GM23338 (cell line): Measurements from ENCODE around the gene PRDM10. TPM values are rescaled to one million over a fixed set of nuclear protein-coding genes. Genes with fewer than 3 reads are reported as not detected.

ENCODE experiments used
- ATAC-seq: fragments of 200-7000 bp; cut with Tn5 transposase; 3 replicates; pipeline ENCODE4 v1.9.1; 2020
- DNase-seq: peaks from one replicate; pipeline ENCODE4 v3.0.0-alpha.2; 2015; ENCODE audit warnings: low spot score
- H2AFZ ChIP-seq: fragments of 200-600 bp; sonication (generic); 2 replicates; pipeline ENCODE4 v1.8.0; 2016; ENCODE audit warnings: antibody characterized with exemption, mild to moderate bottlenecking, moderate library complexity
- H3F3A ChIP-seq: fragments of 200-600 bp; sonication (generic); replicated peaks from 2 replicates; pipeline ENCODE4 v1.8.0; 2017; ENCODE audit warnings: antibody characterized with exemption, mixed run types, low read depth
- H3K27ac ChIP-seq: fragments of 200-600 bp; sonication (generic); 2 replicates; pipeline ENCODE4 v1.6.1; 2016; ENCODE audit warnings: low read depth
- H3K27me3 ChIP-seq: fragments of 200-600 bp; sonication (generic); 2 replicates; pipeline ENCODE4 v1.8.0; 2016; ENCODE audit warnings: mild to moderate bottlenecking, mixed run types, moderate library complexity; ENCODE audit not compliant: insufficient read depth
- H3K36me3 ChIP-seq: fragments of 200-600 bp; sonication (generic); 2 replicates; pipeline ENCODE4 v1.8.0; 2016; ENCODE audit warnings: mild to moderate bottlenecking; ENCODE audit not compliant: insufficient read depth
- H3K4me1 ChIP-seq: fragments of 200-600 bp; sonication (generic); 2 replicates; pipeline ENCODE4 v1.8.0; 2016; ENCODE audit warnings: mild to moderate bottlenecking, moderate library complexity; ENCODE audit not compliant: insufficient read depth
- H3K4me2 ChIP-seq: fragments of 200-600 bp; sonication (generic); 2 replicates; pipeline ENCODE4 v1.7.1; 2017; ENCODE audit warnings: mixed run types
- H3K4me3 ChIP-seq: fragments of 200-600 bp; sonication (generic); 2 replicates; pipeline ENCODE4 v1.6.1; 2016; ENCODE audit warnings: mixed run types
- H3K79me2 ChIP-seq: fragments of 200-600 bp; sonication (generic); replicated peaks from 2 replicates; pipeline ENCODE4 v1.8.0; 2017; ENCODE audit warnings: mild to moderate bottlenecking; ENCODE audit not compliant: insufficient read depth
- H3K9me2 ChIP-seq: fragments of 200-600 bp; sonication (generic); 2 replicates; pipeline ENCODE4 v1.8.0; 2017; ENCODE audit not compliant: insufficient read depth
- H4K20me1 ChIP-seq: fragments of 200-600 bp; sonication (generic); replicated peaks from 2 replicates; pipeline ENCODE4 v1.8.0; 2017; ENCODE audit warnings: mild to moderate bottlenecking; ENCODE audit not compliant: insufficient read depth
- H3K27ac Mint-ChIP-seq: 2 replicates; pipeline ENCODE4 v1.8.0; 2020; ENCODE audit warnings: inconsistent platforms, mild to moderate bottlenecking, moderate library complexity, mixed read lengths
- H3K27me3 Mint-ChIP-seq: 3 replicates; pipeline ENCODE4 v1.8.0; 2022; ENCODE audit warnings: low read depth, mild to moderate bottlenecking, moderate library complexity, mixed read lengths, inconsistent platforms; ENCODE audit not compliant: insufficient read depth, poor library complexity
- H3K36me3 Mint-ChIP-seq: 3 replicates; pipeline ENCODE4 v1.8.0; 2021; ENCODE audit warnings: low read depth, mild to moderate bottlenecking, inconsistent platforms, moderate library complexity, mixed read lengths
- H3K4me1 Mint-ChIP-seq: 3 replicates; pipeline ENCODE4 v1.8.0; 2020; ENCODE audit warnings: mild to moderate bottlenecking, inconsistent platforms, mixed read lengths
- H3K4me3 Mint-ChIP-seq: 3 replicates; pipeline ENCODE4 v1.8.0; 2021; ENCODE audit warnings: moderate library complexity, mild to moderate bottlenecking, inconsistent platforms, mixed read lengths
- H3K9me3 Mint-ChIP-seq: 3 replicates; pipeline ENCODE4 v1.8.0; 2020; ENCODE audit warnings: moderate library complexity, mild to moderate bottlenecking, inconsistent platforms, mixed read lengths
- CREB1 ChIP-seq: fragments of 250-450 bp; sonication (Bioruptor Pico); IDR thresholded peaks from 2 replicates; pipeline ENCODE4 v1.5.0; 2020; ENCODE audit warnings: low read depth, mild to moderate bottlenecking, moderate library complexity
- CTCF ChIP-seq, 2 experiments: fragments of 200-600 bp in 1 of 2; sonication (generic) in 1 of 2; conservative IDR thresholded peaks; 2 replicates each; pipeline versions ENCODE4 v1.5.1 to v1.6.1; 2016 to 2017; ENCODE audit warnings: antibody characterized with exemption in 2 of 2, low read depth in 2 of 2, mild to moderate bottlenecking in 2 of 2, moderate library complexity in 1 of 2
- ETS1 ChIP-seq: IDR thresholded peaks from 2 replicates; pipeline ENCODE4 v1.6.1; 2016; ENCODE audit warnings: antibody characterized with exemption
- EZH2 ChIP-seq: fragments of 200-600 bp; sonication (generic); IDR thresholded peaks from one replicate; pipeline ENCODE4 v1.8.0; 2017; ENCODE audit warnings: antibody characterized with exemption, mild to moderate bottlenecking, low read depth; ENCODE audit not compliant: unreplicated experiment
- EZH2phosphoT487 ChIP-seq: fragments of 200-600 bp; sonication (generic); IDR thresholded peaks from one replicate; pipeline ENCODE4 v1.8.1; 2018; ENCODE audit warnings: antibody characterized with exemption; ENCODE audit not compliant: unreplicated experiment
- POLR2AphosphoS5 ChIP-seq: IDR thresholded peaks from 2 replicates; pipeline ENCODE4 v1.6.1; 2016; ENCODE audit warnings: antibody characterized with exemption, low read depth
- REST ChIP-seq: IDR thresholded peaks from one replicate; pipeline ENCODE4 v1.6.1; 2018; ENCODE audit warnings: antibody characterized with exemption; ENCODE audit not compliant: unreplicated experiment
- STAT1 ChIP-seq: IDR thresholded peaks from one replicate; pipeline ENCODE4 v1.6.1; 2016; ENCODE audit warnings: antibody characterized with exemption; ENCODE audit not compliant: unreplicated experiment
- ZNF114 ChIP-seq: fragments of 250-450 bp; sonication (Bioruptor Pico); IDR thresholded peaks from 2 replicates; pipeline ENCODE4 v1.5.0; 2020; ENCODE audit warnings: mild to moderate bottlenecking, moderate library complexity
- ZNF331 ChIP-seq: fragments of 250-450 bp; sonication (Bioruptor Pico); IDR thresholded peaks from 2 replicates; pipeline ENCODE4 v1.5.0; 2020; ENCODE audit warnings: low read depth, mild to moderate bottlenecking, moderate library complexity
- polyA plus RNA-seq: library from polyadenylated mRNA; unstranded; fragments of >200 nt; fragmentation: Nextera tagmentation; extraction: Ambion mirVana; gene quantifications from 2 replicates; pipeline ENCODE4 v1.2.1, GENCODE V29; 2016
- total RNA-seq: library from RNA; depleted of rRNA; stranded (reverse); fragments of >200 nt; shearing (Covaris generic); gene quantifications from 2 replicates; pipeline ENCODE4 v1.2.3, GENCODE V29; 2014
- TF ChIP-seq, protein P1 (sequence below): fragments of 250-450 bp; sonication (Bioruptor Pico); IDR thresholded peaks from 2 replicates; pipeline ENCODE4 v1.5.0; 2020; ENCODE audit warnings: mild to moderate bottlenecking, moderate library complexity

Gene PRDM10
- total and polyA plus RNA-seq, 2 experiments from 2014 or later: 5.2 to 14.9 TPM

DNA sequence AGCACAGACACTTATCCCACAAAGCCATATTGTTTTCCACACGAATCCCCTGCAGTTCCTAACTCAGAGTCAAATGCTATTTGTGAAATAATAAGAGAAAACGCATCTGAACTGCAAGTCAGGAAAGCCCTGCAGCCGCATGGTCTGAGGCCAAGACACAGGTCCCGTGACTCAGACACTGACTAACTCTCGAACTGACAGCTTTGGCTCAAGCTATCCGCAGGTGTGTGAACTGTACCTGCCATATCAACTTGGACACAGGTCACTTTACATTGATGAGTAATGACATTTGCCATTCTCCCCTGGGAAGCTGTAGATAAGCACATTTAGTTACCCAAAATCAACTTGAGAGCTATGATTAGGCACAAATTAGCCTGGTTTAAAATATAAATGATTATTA lies 72.3 kb downstream of the PRDM10 start:
- Mint-ChIP-seq H3K4me3 (no peak overlapping the region), H3K27ac (no peak overlapping the region), H3K36me3 (peaks cover 40% of the 10 kb centered on the region), H3K4me1 (peaks cover 17% of the 10 kb centered on the region), H3K9me3 (no peaks in the 10 kb centered on the region), H3K27me3 (peaks cover 2% of the 10 kb centered on the region)
- Histone ChIP-seq H3K4me2 (no peak overlapping the region), H3K36me3 (peaks cover 10% of the 10 kb centered on the region; the same call in 1 of the 2 replicates), H3F3A (no peaks in the 10 kb centered on the region), H3K4me3 (no peak overlapping the region), H3K4me1 (peaks cover 16% of the 10 kb centered on the region), H4K20me1 (no peaks in the 10 kb centered on the region), H2AFZ (no peak overlapping the region), H3K27ac (no peak overlapping the region), H3K9me2 (no peaks in the 10 kb centered on the region), H3K79me2 (no peaks in the 10 kb centered on the region), H3K27me3 (no peaks in the 10 kb centered on the region)
- no peak for TF ChIP-seq ZNF331 (CRISPR knock-in tag)
- TF ChIP-seq CTCF (conservative IDR thresholded peaks at IDR 0.05; ENCODE audit: low read depth in 2 of 2): no peak
- no peak for TF ChIP-seq ZNF114 (CRISPR knock-in tag)
- TF ChIP-seq STAT1: no peak
- TF ChIP-seq EZH2phosphoT487: no peak
- no peak for TF ChIP-seq ETS1
- TF ChIP-seq EZH2: no peak
- TF ChIP-seq POLR2AphosphoS5: no peak
- TF ChIP-seq REST: no peak
- TF ChIP-seq, protein P1, sequence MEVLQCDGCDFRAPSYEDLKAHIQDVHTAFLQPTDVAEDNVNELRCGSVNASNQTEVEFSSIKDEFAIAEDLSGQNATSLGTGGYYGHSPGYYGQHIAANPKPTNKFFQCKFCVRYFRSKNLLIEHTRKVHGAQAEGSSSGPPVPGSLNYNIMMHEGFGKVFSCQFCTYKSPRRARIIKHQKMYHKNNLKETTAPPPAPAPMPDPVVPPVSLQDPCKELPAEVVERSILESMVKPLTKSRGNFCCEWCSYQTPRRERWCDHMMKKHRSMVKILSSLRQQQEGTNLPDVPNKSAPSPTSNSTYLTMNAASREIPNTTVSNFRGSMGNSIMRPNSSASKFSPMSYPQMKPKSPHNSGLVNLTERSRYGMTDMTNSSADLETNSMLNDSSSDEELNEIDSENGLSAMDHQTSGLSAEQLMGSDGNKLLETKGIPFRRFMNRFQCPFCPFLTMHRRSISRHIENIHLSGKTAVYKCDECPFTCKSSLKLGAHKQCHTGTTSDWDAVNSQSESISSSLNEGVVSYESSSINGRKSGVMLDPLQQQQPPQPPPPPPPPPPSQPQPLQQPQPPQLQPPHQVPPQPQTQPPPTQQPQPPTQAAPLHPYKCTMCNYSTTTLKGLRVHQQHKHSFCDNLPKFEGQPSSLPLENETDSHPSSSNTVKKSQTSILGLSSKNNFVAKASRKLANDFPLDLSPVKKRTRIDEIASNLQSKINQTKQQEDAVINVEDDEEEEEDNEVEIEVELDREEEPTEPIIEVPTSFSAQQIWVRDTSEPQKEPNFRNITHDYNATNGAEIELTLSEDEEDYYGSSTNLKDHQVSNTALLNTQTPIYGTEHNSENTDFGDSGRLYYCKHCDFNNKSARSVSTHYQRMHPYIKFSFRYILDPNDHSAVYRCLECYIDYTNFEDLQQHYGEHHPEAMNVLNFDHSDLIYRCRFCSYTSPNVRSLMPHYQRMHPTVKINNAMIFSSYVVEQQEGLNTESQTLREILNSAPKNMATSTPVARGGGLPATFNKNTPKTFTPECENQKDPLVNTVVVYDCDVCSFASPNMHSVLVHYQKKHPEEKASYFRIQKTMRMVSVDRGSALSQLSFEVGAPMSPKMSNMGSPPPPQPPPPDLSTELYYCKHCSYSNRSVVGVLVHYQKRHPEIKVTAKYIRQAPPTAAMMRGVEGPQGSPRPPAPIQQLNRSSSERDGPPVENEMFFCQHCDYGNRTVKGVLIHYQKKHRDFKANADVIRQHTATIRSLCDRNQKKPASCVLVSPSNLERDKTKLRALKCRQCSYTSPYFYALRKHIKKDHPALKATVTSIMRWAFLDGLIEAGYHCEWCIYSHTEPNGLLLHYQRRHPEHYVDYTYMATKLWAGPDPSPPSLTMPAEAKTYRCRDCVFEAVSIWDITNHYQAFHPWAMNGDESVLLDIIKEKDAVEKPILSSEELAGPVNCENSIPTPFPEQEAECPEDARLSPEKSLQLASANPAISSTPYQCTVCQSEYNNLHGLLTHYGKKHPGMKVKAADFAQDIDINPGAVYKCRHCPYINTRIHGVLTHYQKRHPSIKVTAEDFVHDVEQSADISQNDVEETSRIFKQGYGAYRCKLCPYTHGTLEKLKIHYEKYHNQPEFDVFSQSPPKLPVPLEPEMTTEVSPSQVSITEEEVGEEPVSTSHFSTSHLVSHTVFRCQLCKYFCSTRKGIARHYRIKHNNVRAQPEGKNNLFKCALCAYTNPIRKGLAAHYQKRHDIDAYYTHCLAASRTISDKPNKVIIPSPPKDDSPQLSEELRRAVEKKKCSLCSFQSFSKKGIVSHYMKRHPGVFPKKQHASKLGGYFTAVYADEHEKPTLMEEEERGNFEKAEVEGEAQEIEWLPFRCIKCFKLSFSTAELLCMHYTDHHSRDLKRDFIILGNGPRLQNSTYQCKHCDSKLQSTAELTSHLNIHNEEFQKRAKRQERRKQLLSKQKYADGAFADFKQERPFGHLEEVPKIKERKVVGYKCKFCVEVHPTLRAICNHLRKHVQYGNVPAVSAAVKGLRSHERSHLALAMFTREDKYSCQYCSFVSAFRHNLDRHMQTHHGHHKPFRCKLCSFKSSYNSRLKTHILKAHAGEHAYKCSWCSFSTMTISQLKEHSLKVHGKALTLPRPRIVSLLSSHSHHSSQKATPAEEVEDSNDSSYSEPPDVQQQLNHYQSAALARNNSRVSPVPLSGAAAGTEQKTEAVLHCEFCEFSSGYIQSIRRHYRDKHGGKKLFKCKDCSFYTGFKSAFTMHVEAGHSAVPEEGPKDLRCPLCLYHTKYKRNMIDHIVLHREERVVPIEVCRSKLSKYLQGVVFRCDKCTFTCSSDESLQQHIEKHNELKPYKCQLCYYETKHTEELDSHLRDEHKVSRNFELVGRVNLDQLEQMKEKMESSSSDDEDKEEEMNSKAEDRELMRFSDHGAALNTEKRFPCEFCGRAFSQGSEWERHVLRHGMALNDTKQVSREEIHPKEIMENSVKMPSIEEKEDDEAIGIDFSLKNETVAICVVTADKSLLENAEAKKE (CRISPR knock-in tag): no peak
- no peak for TF ChIP-seq CREB1 (CRISPR knock-in tag)
- ATAC-seq: no peak
- no peak for DNase-seq
